GM19395 (cell line): Measurements from ENCODE around the gene ORM2.

Source experiments
- ATAC-seq: cut with Tn5 transposase; IDR thresholded peaks from one replicate; pipeline ENCODE4 v1.9.1; 2021; ENCODE audit warnings: mild to moderate bottlenecking, moderate library complexity; ENCODE audit not compliant: unreplicated experiment

Gene ORM2

GRCh38 chr9:114291886-114292590 lies 37.6 kb upstream of the ORM2 start:
- ATAC-seq, result no peak

GRCh38 chr9:114294664-114295063 lies 35.0 kb upstream of the ORM2 start:
- ATAC-seq, result no peak

GRCh38 chr9:114296338-114296737 lies 33.3 kb upstream of the ORM2 start:
- ATAC-seq, result no peak

GRCh38 chr9:114299286-114300152 lies 30.1 kb upstream of the ORM2 start:
- no peak for ATAC-seq

GRCh38 chr9:114300153-114300845 lies 29.4 kb upstream of the ORM2 start:
- ATAC-seq, result no peak

GRCh38 chr9:114300846-114301797 lies 28.5 kb upstream of the ORM2 start:
- ATAC-seq, result no peak

GRCh38 chr9:114301798-114302565 lies 27.7 kb upstream of the ORM2 start:
- ATAC-seq, result no peak

- no peak for ATAC-seq
These were observed 26.9 kb upstream of the ORM2 start for GRCh38 chr9:114302727-114303126.

- ATAC-seq, result no peak
These were observed 26.1 kb upstream of the ORM2 start for GRCh38 chr9:114303571-114303970.

GRCh38 chr9:114303977-114304376 lies 25.7 kb upstream of the ORM2 start:
- no peak for ATAC-seq

GRCh38 chr9:114304416-114305188 lies 25.1 kb upstream of the ORM2 start:
- no peak for ATAC-seq

- ATAC-seq, result no peak
These were observed 21.8 kb upstream of the ORM2 start for GRCh38 chr9:114307899-114308267.

GRCh38 chr9:114308361-114308950 lies 21.2 kb upstream of the ORM2 start:
- ATAC-seq, result no peak

GRCh38 chr9:114309096-114309495 lies 20.6 kb upstream of the ORM2 start:
- ATAC-seq, result no peak

- ATAC-seq, result no peak
These were observed 18.9 kb upstream of the ORM2 start for GRCh38 chr9:114310471-114311450.

GRCh38 chr9:114311571-114312512 lies 17.8 kb upstream of the ORM2 start:
- no peak for ATAC-seq
